ENCODE data around the gene ATG7.
"Not testable (repeated sequence)": the region's sequence is repeated elsewhere in the genome, so short reads cannot be mapped to it uniquely, and the experiment has no call there.

ATG7 gene

GRCh38 chr3:11523572-11524101, 251.4 kb downstream of the ATG7 start:
- peak overlapping the region; percentile 59 for H3K27ac ChIP-seq (ENCODE audit: extremely low read depth, low read depth, low read length)
- TF ChIP-seq GFI1B (tag by site-specific recombination; IDR thresholded peaks at IDR 0.05) (peak; percentile 51; the same call in 1 of the 2 replicates), ZNF148 (tag by site-specific recombination; IDR thresholded peaks at IDR 0.05; ENCODE audit: borderline replicate concordance) (no peak), PRDM6 (tag by site-specific recombination; IDR thresholded peaks at IDR 0.05) (peak; percentile 25; the same call in 1 of the 2 replicates), ZNF768 (tag by site-specific recombination; IDR thresholded peaks at IDR 0.05) (no peak), ZSCAN5A (tag by site-specific recombination; IDR thresholded peaks at IDR 0.05) (no peak), ZNF114 (tag by site-specific recombination; IDR thresholded peaks at IDR 0.05) (no peak), ZSCAN18 (tag by site-specific recombination; IDR thresholded peaks at IDR 0.05) (no peak)
- H3K36me3 ChIP-seq (ENCODE audit: control insufficient read depth in 2 of 2, insufficient read depth in 1 of 2, low read length in 2 of 2), result no peaks in the 10 kb centered on the region
- no peaks in the 10 kb centered on the region for H3K9me3 ChIP-seq (ENCODE audit: control insufficient read depth, insufficient read depth, low read depth, low read length)
- CTCF ChIA-PET, result no interaction called here
- POLR2A ChIA-PET, result no interaction called here
- H3K4me3 ChIP-seq (ENCODE audit: low read depth, low read length), result no peak overlapping the region
- H3K4me1 ChIP-seq (ENCODE audit: control insufficient read depth, insufficient read depth, low read length), result peaks cover 7% of the 10 kb centered on the region

GRCh38 chr3:11526121-11526520, 253.9 kb downstream of the ATG7 start:
- H3K36me3 ChIP-seq (ENCODE audit: control insufficient read depth in 2 of 2, insufficient read depth in 1 of 2, low read length in 2 of 2); H3K27ac ChIP-seq (ENCODE audit: extremely low read depth, low read depth, low read length); H3K4me3 ChIP-seq (ENCODE audit: low read depth, low read length); CTCF ChIA-PET; H3K4me1 ChIP-seq (ENCODE audit: control insufficient read depth, insufficient read depth, low read length); H3K9me3 ChIP-seq (ENCODE audit: control insufficient read depth, insufficient read depth, low read depth, low read length): not testable (repeated sequence)
- POLR2A ChIA-PET, result interaction anchor here (0.7 kb wide), 1 partner anchor 36 kb away, joined by 3 read pairs; no protein-coding TSS in a partner anchor

- ChIA-PET CTCF (interaction anchor here (0.7 kb wide), 1 partner anchor 306 kb away, joined by 4 read pairs; no protein-coding TSS in a partner anchor), POLR2A (no interaction called here)
- Histone ChIP-seq H3K4me1 (ENCODE audit: control insufficient read depth, insufficient read depth, low read length) (peaks cover 11% of the 10 kb centered on the region), H3K9me3 (ENCODE audit: control insufficient read depth, insufficient read depth, low read depth, low read length) (no peaks in the 10 kb centered on the region), H3K27ac (ENCODE audit: extremely low read depth, low read depth, low read length) (no peak overlapping the region), H3K4me3 (ENCODE audit: low read depth, low read length) (no peak overlapping the region), H3K36me3 (ENCODE audit: control insufficient read depth in 2 of 2, insufficient read depth in 1 of 2, low read length in 2 of 2) (no peaks in the 10 kb centered on the region)
- TF ChIP-seq ZSCAN16 (tag by site-specific recombination; IDR thresholded peaks at IDR 0.05) (no peak), OSR2 (tag by site-specific recombination; IDR thresholded peaks at IDR 0.05) (no peak), ZNF548 (tag by site-specific recombination; IDR thresholded peaks at IDR 0.05) (no peak), ZNF248 (tag by site-specific recombination; IDR thresholded peaks at IDR 0.05) (no peak), SP2 (tag by site-specific recombination; IDR thresholded peaks at IDR 0.05) (no peak), ZNF19 (tag by site-specific recombination; IDR thresholded peaks at IDR 0.05; ENCODE audit: low read depth) (no peak), ZNF37A (tag by site-specific recombination; IDR thresholded peaks at IDR 0.05) (no peak)
These were observed 257.1 kb downstream of the ATG7 start for GRCh38 chr3:11529281-11529680.
